Measurements from ENCODE around the gene MTMR3. TPM values are rescaled to one million over a fixed set of nuclear protein-coding genes. Genes with fewer than 3 reads are reported as not detected.

MTMR3 gene
- total RNA-seq, 2 donors from 2014 or later, result 37.8 to 40.7 TPM

GRCh38 chr22:29989446-29989845 is 106.5 kb downstream of the MTMR3 start:
- H3K36me3 Mint-ChIP-seq (ENCODE audit: insufficient read depth in 2 of 2), result peaks cover 2 to 3% of the 10 kb centered on the region in 2 donors
- H3K27me3 Mint-ChIP-seq (ENCODE audit: low read depth), result no peaks in the 10 kb centered on the region
- no peak overlapping the region for H3K4me3 Mint-ChIP-seq
- peaks cover 9% of the 10 kb centered on the region for H3K4me1 Mint-ChIP-seq (ENCODE audit: low read depth)
- DNase-seq (no peak), ATAC-seq (replicated peaks in 1 of 2) (no peak)
- no peak overlapping the region for H3K27ac Mint-ChIP-seq
- no peaks in the 10 kb centered on the region for H3K9me3 Mint-ChIP-seq

GRCh38 chr22:29992341-29993275 is 109.6 kb downstream of the MTMR3 start:
- no peak for ATAC-seq (replicated peaks in 1 of 2)
- H3K4me3 Mint-ChIP-seq, result no peak overlapping the region
- H3K27me3 Mint-ChIP-seq (ENCODE audit: low read depth), result no peaks in the 10 kb centered on the region
- H3K36me3 Mint-ChIP-seq (ENCODE audit: insufficient read depth in 2 of 2), result peaks cover 2 to 3% of the 10 kb centered on the region in 2 donors
- peak overlapping the region; percentile 46 for H3K27ac Mint-ChIP-seq
- peaks cover 18% of the 10 kb centered on the region for H3K4me1 Mint-ChIP-seq (ENCODE audit: low read depth)
- DNase-seq, result no peak
- no peaks in the 10 kb centered on the region for H3K9me3 Mint-ChIP-seq

- Mint-ChIP-seq H3K9me3 (no peaks in the 10 kb centered on the region), H3K4me3 (no peak overlapping the region), H3K4me1 (ENCODE audit: low read depth) (peaks cover 18% of the 10 kb centered on the region), H3K36me3 (ENCODE audit: insufficient read depth in 2 of 2) (peaks cover 2 to 3% of the 10 kb centered on the region in 2 donors), H3K27me3 (ENCODE audit: low read depth) (no peaks in the 10 kb centered on the region), H3K27ac (peak overlapping the region; percentile 79)
- DNase-seq (no peak), ATAC-seq (replicated peaks in 1 of 2) (peak; percentile 85 to 93)
These were observed 111.2 kb downstream of the MTMR3 start for GRCh38 chr22:29994027-29994715.

GRCh38 chr22:29994943-29995342 is 112.0 kb downstream of the MTMR3 start:
- peaks cover 2 to 3% of the 10 kb centered on the region in 2 donors for H3K36me3 Mint-ChIP-seq (ENCODE audit: insufficient read depth in 2 of 2)
- ATAC-seq (replicated peaks in 1 of 2), result no peak

GRCh38 chr22:29997107-29997506 is 114.1 kb downstream of the MTMR3 start:
- peak overlapping the region; percentile 61 for H3K27ac Mint-ChIP-seq
- no peaks in the 10 kb centered on the region for H3K27me3 Mint-ChIP-seq (ENCODE audit: low read depth)
- H3K9me3 Mint-ChIP-seq, result no peaks in the 10 kb centered on the region
- H3K36me3 Mint-ChIP-seq (ENCODE audit: insufficient read depth in 2 of 2), result peaks cover 1 to 2% of the 10 kb centered on the region in 2 donors
- DNase-seq (no peak), ATAC-seq (replicated peaks in 1 of 2) (no peak)
- no peak overlapping the region for H3K4me3 Mint-ChIP-seq
- H3K4me1 Mint-ChIP-seq (ENCODE audit: low read depth), result peaks cover 32% of the 10 kb centered on the region

More at GRCh38 chr22:29994943-29995342, 112.0 kb downstream of the MTMR3 start:
- no peak for DNase-seq
- peak overlapping the region; percentile 47 for H3K27ac Mint-ChIP-seq
- H3K27me3 Mint-ChIP-seq (ENCODE audit: low read depth), result no peaks in the 10 kb centered on the region
- no peak overlapping the region for H3K4me3 Mint-ChIP-seq
- H3K9me3 Mint-ChIP-seq, result no peaks in the 10 kb centered on the region
- H3K4me1 Mint-ChIP-seq (ENCODE audit: low read depth), result peaks cover 18% of the 10 kb centered on the region

- no peaks in the 10 kb centered on the region for H3K9me3 Mint-ChIP-seq
- H3K4me3 Mint-ChIP-seq, result no peak overlapping the region
- H3K36me3 Mint-ChIP-seq (ENCODE audit: insufficient read depth in 2 of 2), result peaks cover 1 to 2% of the 10 kb centered on the region in 2 donors
- peaks cover 32% of the 10 kb centered on the region for H3K4me1 Mint-ChIP-seq (ENCODE audit: low read depth)
- no peak overlapping the region for H3K27ac Mint-ChIP-seq
- ATAC-seq (replicated peaks in 1 of 2), result no peak
- DNase-seq, result no peak
- no peaks in the 10 kb centered on the region for H3K27me3 Mint-ChIP-seq (ENCODE audit: low read depth)
These were observed 114.5 kb downstream of the MTMR3 start for GRCh38 chr22:29997516-29997915.

GRCh38 chr22:29998627-29999384 is 115.8 kb downstream of the MTMR3 start:
- no peak for DNase-seq
- H3K27ac Mint-ChIP-seq, result no peak overlapping the region

GRCh38 chr22:30000566-30000965 is 117.6 kb downstream of the MTMR3 start:
- DNase-seq (no peak), ATAC-seq (replicated peaks in 1 of 2) (peak in 1 of 2 donors; percentile 45)
- Mint-ChIP-seq H3K4me3 (no peak overlapping the region), H3K27me3 (ENCODE audit: low read depth) (no peaks in the 10 kb centered on the region), H3K4me1 (ENCODE audit: low read depth) (peaks cover 14% of the 10 kb centered on the region), H3K36me3 (ENCODE audit: insufficient read depth in 2 of 2) (peaks cover 0 to 1% of the 10 kb centered on the region in 2 donors), H3K9me3 (no peaks in the 10 kb centered on the region), H3K27ac (peak overlapping the region; percentile 90)

More at GRCh38 chr22:29998627-29999384, 115.8 kb downstream of the MTMR3 start:
- Mint-ChIP-seq H3K36me3 (ENCODE audit: insufficient read depth in 2 of 2) (peaks cover 1 to 2% of the 10 kb centered on the region in 2 donors), H3K4me3 (no peak overlapping the region), H3K9me3 (no peaks in the 10 kb centered on the region), H3K4me1 (ENCODE audit: low read depth) (peaks cover 30% of the 10 kb centered on the region), H3K27me3 (ENCODE audit: low read depth) (no peaks in the 10 kb centered on the region)
- ATAC-seq (replicated peaks in 1 of 2), result no peak

GRCh38 chr22:30001459-30001858 is 118.5 kb downstream of the MTMR3 start:
- H3K27me3 Mint-ChIP-seq (ENCODE audit: low read depth), result no peaks in the 10 kb centered on the region
- H3K36me3 Mint-ChIP-seq (ENCODE audit: insufficient read depth in 2 of 2), result peaks cover 0 to 1% of the 10 kb centered on the region in 2 donors
- ATAC-seq (replicated peaks in 1 of 2) (no peak), DNase-seq (no peak)
- H3K4me1 Mint-ChIP-seq (ENCODE audit: low read depth), result peaks cover 14% of the 10 kb centered on the region
- no peak overlapping the region for H3K4me3 Mint-ChIP-seq
- no peak overlapping the region for H3K27ac Mint-ChIP-seq
- no peaks in the 10 kb centered on the region for H3K9me3 Mint-ChIP-seq

GRCh38 chr22:30002861-30003486 is 120.0 kb downstream of the MTMR3 start:
- H3K9me3 Mint-ChIP-seq, result no peaks in the 10 kb centered on the region
- DNase-seq (no peak), ATAC-seq (replicated peaks in 1 of 2) (no peak)
- H3K4me1 Mint-ChIP-seq (ENCODE audit: low read depth), result peaks cover 14% of the 10 kb centered on the region
- no peaks in the 10 kb centered on the region for H3K27me3 Mint-ChIP-seq (ENCODE audit: low read depth)
- H3K4me3 Mint-ChIP-seq, result no peak overlapping the region
- H3K36me3 Mint-ChIP-seq (ENCODE audit: insufficient read depth in 2 of 2), result peaks cover 0 to 4% of the 10 kb centered on the region in 2 donors
- H3K27ac Mint-ChIP-seq, result peak overlapping the region; percentile 5

- Mint-ChIP-seq H3K9me3 (no peaks in the 10 kb centered on the region), H3K27me3 (ENCODE audit: low read depth) (no peaks in the 10 kb centered on the region), H3K4me3 (no peak overlapping the region), H3K36me3 (ENCODE audit: insufficient read depth in 2 of 2) (peaks cover 0 to 4% of the 10 kb centered on the region in 2 donors), H3K27ac (no peak overlapping the region), H3K4me1 (ENCODE audit: low read depth) (peaks cover 14% of the 10 kb centered on the region)
- DNase-seq (no peak), ATAC-seq (replicated peaks in 1 of 2) (no peak)
These were observed 121.1 kb downstream of the MTMR3 start for GRCh38 chr22:30004101-30004500.

- Mint-ChIP-seq H3K4me1 (ENCODE audit: low read depth) (peaks cover 14% of the 10 kb centered on the region), H3K36me3 (ENCODE audit: insufficient read depth in 2 of 2) (peaks cover 0 to 4% of the 10 kb centered on the region in 2 donors), H3K9me3 (no peaks in the 10 kb centered on the region), H3K27ac (no peak overlapping the region), H3K4me3 (no peak overlapping the region), H3K27me3 (ENCODE audit: low read depth) (no peaks in the 10 kb centered on the region)
- no peak for ATAC-seq (replicated peaks in 1 of 2)
- DNase-seq, result no peak
These were observed 121.7 kb downstream of the MTMR3 start for GRCh38 chr22:30004694-30005093.
